GM23338 (cell line): ENCODE data around the gene CAPG. TPM values are rescaled to one million over a fixed set of nuclear protein-coding genes. Genes with fewer than 3 reads are reported as not detected.

Experiments used
- ATAC-seq: fragments of 200-7000 bp; cut with Tn5 transposase; 3 replicates; pipeline ENCODE4 v1.9.1; 2020
- DNase-seq: peaks from one replicate; pipeline ENCODE4 v3.0.0-alpha.2; 2015; ENCODE audit warnings: low spot score
- H2AFZ ChIP-seq: fragments of 200-600 bp; sonication (generic); 2 replicates; pipeline ENCODE4 v1.8.0; 2016; ENCODE audit warnings: antibody characterized with exemption, mild to moderate bottlenecking, moderate library complexity
- H3F3A ChIP-seq: fragments of 200-600 bp; sonication (generic); replicated peaks from 2 replicates; pipeline ENCODE4 v1.8.0; 2017; ENCODE audit warnings: antibody characterized with exemption, mixed run types, low read depth
- H3K27ac ChIP-seq: fragments of 200-600 bp; sonication (generic); 2 replicates; pipeline ENCODE4 v1.6.1; 2016; ENCODE audit warnings: low read depth
- H3K27me3 ChIP-seq: fragments of 200-600 bp; sonication (generic); 2 replicates; pipeline ENCODE4 v1.8.0; 2016; ENCODE audit warnings: mild to moderate bottlenecking, mixed run types, moderate library complexity; ENCODE audit not compliant: insufficient read depth
- H3K36me3 ChIP-seq: fragments of 200-600 bp; sonication (generic); 2 replicates; pipeline ENCODE4 v1.8.0; 2016; ENCODE audit warnings: mild to moderate bottlenecking; ENCODE audit not compliant: insufficient read depth
- H3K4me1 ChIP-seq: fragments of 200-600 bp; sonication (generic); 2 replicates; pipeline ENCODE4 v1.8.0; 2016; ENCODE audit warnings: mild to moderate bottlenecking, moderate library complexity; ENCODE audit not compliant: insufficient read depth
- H3K4me2 ChIP-seq: fragments of 200-600 bp; sonication (generic); 2 replicates; pipeline ENCODE4 v1.7.1; 2017; ENCODE audit warnings: mixed run types
- H3K4me3 ChIP-seq: fragments of 200-600 bp; sonication (generic); 2 replicates; pipeline ENCODE4 v1.6.1; 2016; ENCODE audit warnings: mixed run types
- H3K79me2 ChIP-seq: fragments of 200-600 bp; sonication (generic); replicated peaks from 2 replicates; pipeline ENCODE4 v1.8.0; 2017; ENCODE audit warnings: mild to moderate bottlenecking; ENCODE audit not compliant: insufficient read depth
- H3K9me2 ChIP-seq: fragments of 200-600 bp; sonication (generic); 2 replicates; pipeline ENCODE4 v1.8.0; 2017; ENCODE audit not compliant: insufficient read depth
- H4K20me1 ChIP-seq: fragments of 200-600 bp; sonication (generic); replicated peaks from 2 replicates; pipeline ENCODE4 v1.8.0; 2017; ENCODE audit warnings: mild to moderate bottlenecking; ENCODE audit not compliant: insufficient read depth
- H3K27ac Mint-ChIP-seq: 2 replicates; pipeline ENCODE4 v1.8.0; 2020; ENCODE audit warnings: inconsistent platforms, mild to moderate bottlenecking, moderate library complexity, mixed read lengths
- H3K27me3 Mint-ChIP-seq: 3 replicates; pipeline ENCODE4 v1.8.0; 2022; ENCODE audit warnings: low read depth, mild to moderate bottlenecking, moderate library complexity, mixed read lengths, inconsistent platforms; ENCODE audit not compliant: insufficient read depth, poor library complexity
- H3K36me3 Mint-ChIP-seq: 3 replicates; pipeline ENCODE4 v1.8.0; 2021; ENCODE audit warnings: low read depth, mild to moderate bottlenecking, inconsistent platforms, moderate library complexity, mixed read lengths
- H3K4me1 Mint-ChIP-seq: 3 replicates; pipeline ENCODE4 v1.8.0; 2020; ENCODE audit warnings: mild to moderate bottlenecking, inconsistent platforms, mixed read lengths
- H3K4me3 Mint-ChIP-seq: 3 replicates; pipeline ENCODE4 v1.8.0; 2021; ENCODE audit warnings: moderate library complexity, mild to moderate bottlenecking, inconsistent platforms, mixed read lengths
- H3K9me3 Mint-ChIP-seq: 3 replicates; pipeline ENCODE4 v1.8.0; 2020; ENCODE audit warnings: moderate library complexity, mild to moderate bottlenecking, inconsistent platforms, mixed read lengths
- EZH2 ChIP-seq: fragments of 200-600 bp; sonication (generic); IDR thresholded peaks from one replicate; pipeline ENCODE4 v1.8.0; 2017; ENCODE audit warnings: antibody characterized with exemption, mild to moderate bottlenecking, low read depth; ENCODE audit not compliant: unreplicated experiment
- NANOG ChIP-seq: IDR thresholded peaks from 2 replicates; pipeline ENCODE4 v1.6.1; 2016; ENCODE audit warnings: antibody characterized with exemption, borderline replicate concordance
- STAT1 ChIP-seq: IDR thresholded peaks from one replicate; pipeline ENCODE4 v1.6.1; 2016; ENCODE audit warnings: antibody characterized with exemption; ENCODE audit not compliant: unreplicated experiment
- ZNF114 ChIP-seq: fragments of 250-450 bp; sonication (Bioruptor Pico); IDR thresholded peaks from 2 replicates; pipeline ENCODE4 v1.5.0; 2020; ENCODE audit warnings: mild to moderate bottlenecking, moderate library complexity
- ZNF331 ChIP-seq: fragments of 250-450 bp; sonication (Bioruptor Pico); IDR thresholded peaks from 2 replicates; pipeline ENCODE4 v1.5.0; 2020; ENCODE audit warnings: low read depth, mild to moderate bottlenecking, moderate library complexity
- polyA plus RNA-seq: library from polyadenylated mRNA; unstranded; fragments of >200 nt; fragmentation: Nextera tagmentation; extraction: Ambion mirVana; gene quantifications from 2 replicates; pipeline ENCODE4 v1.2.1, GENCODE V29; 2016
- total RNA-seq: library from RNA; depleted of rRNA; stranded (reverse); fragments of >200 nt; shearing (Covaris generic); gene quantifications from 2 replicates; pipeline ENCODE4 v1.2.3, GENCODE V29; 2014
- TF ChIP-seq, protein P1 (sequence below), 2 experiments: fragments of 200-600 bp in 1 of 2; sonication (generic) in 1 of 2; conservative IDR thresholded peaks; 2 replicates each; pipeline versions ENCODE4 v1.5.1 to v1.6.1; 2016 to 2017; ENCODE audit warnings: antibody characterized with exemption in 2 of 2, low read depth in 2 of 2, mild to moderate bottlenecking in 2 of 2, moderate library complexity in 1 of 2
- TF ChIP-seq, protein P2 (sequence below): IDR thresholded peaks from 2 replicates; pipeline ENCODE4 v1.6.1; 2016; ENCODE audit warnings: antibody characterized with exemption
- TF ChIP-seq, protein P3 (sequence below): fragments of 250-450 bp; sonication (Bioruptor Pico); IDR thresholded peaks from 2 replicates; pipeline ENCODE4 v1.5.0; 2020; ENCODE audit warnings: mild to moderate bottlenecking, moderate library complexity

The CAPG gene
- total and polyA plus RNA-seq, 2 experiments from 2014 or later = 88.7 to 104 TPM

DNA sequence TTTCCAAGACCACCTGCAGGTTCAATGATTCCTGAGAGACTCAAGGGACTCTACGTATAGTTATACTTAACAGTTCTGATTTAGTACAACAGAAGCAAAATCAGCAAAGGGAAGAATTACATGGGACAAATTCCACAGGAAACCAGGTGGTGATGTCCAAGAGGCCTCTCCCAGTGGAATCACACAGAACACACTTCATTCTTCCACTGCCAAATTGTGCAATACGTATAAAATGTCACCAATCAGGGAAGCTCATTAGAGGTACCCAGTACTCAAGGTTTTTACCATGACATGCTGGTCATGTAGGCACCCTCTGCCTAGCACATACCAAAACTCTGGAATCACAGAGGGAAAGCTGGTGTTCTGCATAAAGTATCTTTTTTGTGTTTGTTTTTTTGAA, 22.4 kb downstream of the CAPG start:
- Histone ChIP-seq H3F3A (0 out of 2 replicates have a peak, but pooled peaks cover 7% of the 10 kb centered on the region), H3K79me2 (no peaks in the 10 kb centered on the region), H3K4me3 (no peak overlapping the region), H3K4me1 (peaks cover 16% of the 10 kb centered on the region), H3K27me3 (no peaks in the 10 kb centered on the region), H3K4me2 (no peak overlapping the region), H2AFZ (no peak overlapping the region), H3K36me3 (no peaks in the 10 kb centered on the region), H3K27ac (no peak overlapping the region), H3K9me2 (no peaks in the 10 kb centered on the region), H4K20me1 (no peaks in the 10 kb centered on the region)
- no peak overlapping the region for H3K27ac Mint-ChIP-seq
- ATAC-seq (no peak), DNase-seq (no peak)
- TF ChIP-seq STAT1 = no peak
- no peak for TF ChIP-seq ZNF114 (CRISPR knock-in tag)
- TF ChIP-seq, protein P1, sequence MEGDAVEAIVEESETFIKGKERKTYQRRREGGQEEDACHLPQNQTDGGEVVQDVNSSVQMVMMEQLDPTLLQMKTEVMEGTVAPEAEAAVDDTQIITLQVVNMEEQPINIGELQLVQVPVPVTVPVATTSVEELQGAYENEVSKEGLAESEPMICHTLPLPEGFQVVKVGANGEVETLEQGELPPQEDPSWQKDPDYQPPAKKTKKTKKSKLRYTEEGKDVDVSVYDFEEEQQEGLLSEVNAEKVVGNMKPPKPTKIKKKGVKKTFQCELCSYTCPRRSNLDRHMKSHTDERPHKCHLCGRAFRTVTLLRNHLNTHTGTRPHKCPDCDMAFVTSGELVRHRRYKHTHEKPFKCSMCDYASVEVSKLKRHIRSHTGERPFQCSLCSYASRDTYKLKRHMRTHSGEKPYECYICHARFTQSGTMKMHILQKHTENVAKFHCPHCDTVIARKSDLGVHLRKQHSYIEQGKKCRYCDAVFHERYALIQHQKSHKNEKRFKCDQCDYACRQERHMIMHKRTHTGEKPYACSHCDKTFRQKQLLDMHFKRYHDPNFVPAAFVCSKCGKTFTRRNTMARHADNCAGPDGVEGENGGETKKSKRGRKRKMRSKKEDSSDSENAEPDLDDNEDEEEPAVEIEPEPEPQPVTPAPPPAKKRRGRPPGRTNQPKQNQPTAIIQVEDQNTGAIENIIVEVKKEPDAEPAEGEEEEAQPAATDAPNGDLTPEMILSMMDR (conservative IDR thresholded peaks at IDR 0.05; ENCODE audit: low read depth in 2 of 2) = no peak
- no peak for TF ChIP-seq EZH2
- TF ChIP-seq, protein P2, sequence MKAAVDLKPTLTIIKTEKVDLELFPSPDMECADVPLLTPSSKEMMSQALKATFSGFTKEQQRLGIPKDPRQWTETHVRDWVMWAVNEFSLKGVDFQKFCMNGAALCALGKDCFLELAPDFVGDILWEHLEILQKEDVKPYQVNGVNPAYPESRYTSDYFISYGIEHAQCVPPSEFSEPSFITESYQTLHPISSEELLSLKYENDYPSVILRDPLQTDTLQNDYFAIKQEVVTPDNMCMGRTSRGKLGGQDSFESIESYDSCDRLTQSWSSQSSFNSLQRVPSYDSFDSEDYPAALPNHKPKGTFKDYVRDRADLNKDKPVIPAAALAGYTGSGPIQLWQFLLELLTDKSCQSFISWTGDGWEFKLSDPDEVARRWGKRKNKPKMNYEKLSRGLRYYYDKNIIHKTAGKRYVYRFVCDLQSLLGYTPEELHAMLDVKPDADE = no peak
- TF ChIP-seq NANOG = no peak
- no peak for TF ChIP-seq ZNF331
- TF ChIP-seq, protein P3, sequence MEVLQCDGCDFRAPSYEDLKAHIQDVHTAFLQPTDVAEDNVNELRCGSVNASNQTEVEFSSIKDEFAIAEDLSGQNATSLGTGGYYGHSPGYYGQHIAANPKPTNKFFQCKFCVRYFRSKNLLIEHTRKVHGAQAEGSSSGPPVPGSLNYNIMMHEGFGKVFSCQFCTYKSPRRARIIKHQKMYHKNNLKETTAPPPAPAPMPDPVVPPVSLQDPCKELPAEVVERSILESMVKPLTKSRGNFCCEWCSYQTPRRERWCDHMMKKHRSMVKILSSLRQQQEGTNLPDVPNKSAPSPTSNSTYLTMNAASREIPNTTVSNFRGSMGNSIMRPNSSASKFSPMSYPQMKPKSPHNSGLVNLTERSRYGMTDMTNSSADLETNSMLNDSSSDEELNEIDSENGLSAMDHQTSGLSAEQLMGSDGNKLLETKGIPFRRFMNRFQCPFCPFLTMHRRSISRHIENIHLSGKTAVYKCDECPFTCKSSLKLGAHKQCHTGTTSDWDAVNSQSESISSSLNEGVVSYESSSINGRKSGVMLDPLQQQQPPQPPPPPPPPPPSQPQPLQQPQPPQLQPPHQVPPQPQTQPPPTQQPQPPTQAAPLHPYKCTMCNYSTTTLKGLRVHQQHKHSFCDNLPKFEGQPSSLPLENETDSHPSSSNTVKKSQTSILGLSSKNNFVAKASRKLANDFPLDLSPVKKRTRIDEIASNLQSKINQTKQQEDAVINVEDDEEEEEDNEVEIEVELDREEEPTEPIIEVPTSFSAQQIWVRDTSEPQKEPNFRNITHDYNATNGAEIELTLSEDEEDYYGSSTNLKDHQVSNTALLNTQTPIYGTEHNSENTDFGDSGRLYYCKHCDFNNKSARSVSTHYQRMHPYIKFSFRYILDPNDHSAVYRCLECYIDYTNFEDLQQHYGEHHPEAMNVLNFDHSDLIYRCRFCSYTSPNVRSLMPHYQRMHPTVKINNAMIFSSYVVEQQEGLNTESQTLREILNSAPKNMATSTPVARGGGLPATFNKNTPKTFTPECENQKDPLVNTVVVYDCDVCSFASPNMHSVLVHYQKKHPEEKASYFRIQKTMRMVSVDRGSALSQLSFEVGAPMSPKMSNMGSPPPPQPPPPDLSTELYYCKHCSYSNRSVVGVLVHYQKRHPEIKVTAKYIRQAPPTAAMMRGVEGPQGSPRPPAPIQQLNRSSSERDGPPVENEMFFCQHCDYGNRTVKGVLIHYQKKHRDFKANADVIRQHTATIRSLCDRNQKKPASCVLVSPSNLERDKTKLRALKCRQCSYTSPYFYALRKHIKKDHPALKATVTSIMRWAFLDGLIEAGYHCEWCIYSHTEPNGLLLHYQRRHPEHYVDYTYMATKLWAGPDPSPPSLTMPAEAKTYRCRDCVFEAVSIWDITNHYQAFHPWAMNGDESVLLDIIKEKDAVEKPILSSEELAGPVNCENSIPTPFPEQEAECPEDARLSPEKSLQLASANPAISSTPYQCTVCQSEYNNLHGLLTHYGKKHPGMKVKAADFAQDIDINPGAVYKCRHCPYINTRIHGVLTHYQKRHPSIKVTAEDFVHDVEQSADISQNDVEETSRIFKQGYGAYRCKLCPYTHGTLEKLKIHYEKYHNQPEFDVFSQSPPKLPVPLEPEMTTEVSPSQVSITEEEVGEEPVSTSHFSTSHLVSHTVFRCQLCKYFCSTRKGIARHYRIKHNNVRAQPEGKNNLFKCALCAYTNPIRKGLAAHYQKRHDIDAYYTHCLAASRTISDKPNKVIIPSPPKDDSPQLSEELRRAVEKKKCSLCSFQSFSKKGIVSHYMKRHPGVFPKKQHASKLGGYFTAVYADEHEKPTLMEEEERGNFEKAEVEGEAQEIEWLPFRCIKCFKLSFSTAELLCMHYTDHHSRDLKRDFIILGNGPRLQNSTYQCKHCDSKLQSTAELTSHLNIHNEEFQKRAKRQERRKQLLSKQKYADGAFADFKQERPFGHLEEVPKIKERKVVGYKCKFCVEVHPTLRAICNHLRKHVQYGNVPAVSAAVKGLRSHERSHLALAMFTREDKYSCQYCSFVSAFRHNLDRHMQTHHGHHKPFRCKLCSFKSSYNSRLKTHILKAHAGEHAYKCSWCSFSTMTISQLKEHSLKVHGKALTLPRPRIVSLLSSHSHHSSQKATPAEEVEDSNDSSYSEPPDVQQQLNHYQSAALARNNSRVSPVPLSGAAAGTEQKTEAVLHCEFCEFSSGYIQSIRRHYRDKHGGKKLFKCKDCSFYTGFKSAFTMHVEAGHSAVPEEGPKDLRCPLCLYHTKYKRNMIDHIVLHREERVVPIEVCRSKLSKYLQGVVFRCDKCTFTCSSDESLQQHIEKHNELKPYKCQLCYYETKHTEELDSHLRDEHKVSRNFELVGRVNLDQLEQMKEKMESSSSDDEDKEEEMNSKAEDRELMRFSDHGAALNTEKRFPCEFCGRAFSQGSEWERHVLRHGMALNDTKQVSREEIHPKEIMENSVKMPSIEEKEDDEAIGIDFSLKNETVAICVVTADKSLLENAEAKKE (CRISPR knock-in tag) = no peak
- H3K27me3 Mint-ChIP-seq = peaks cover 7% of the 10 kb centered on the region
- H3K4me1 Mint-ChIP-seq = peaks cover 33% of the 10 kb centered on the region
- no peak overlapping the region for H3K4me3 Mint-ChIP-seq
- no peaks in the 10 kb centered on the region for H3K9me3 Mint-ChIP-seq
- H3K36me3 Mint-ChIP-seq = peaks cover 7% of the 10 kb centered on the region; the same call in 2 of the 3 replicates
